Left hindlimb (tissue), 1 donor: ENCODE data around the gene PDXK.
"Not testable (repeated sequence)": the region's sequence is repeated elsewhere in the genome, so short reads cannot be mapped to it uniquely, and the experiment has no call there.

ENCODE experiments used
- DNase-seq: peaks from one replicate; pipeline ENCODE4 v3.0.0-alpha.2; 2018

PDXK gene

DNA sequence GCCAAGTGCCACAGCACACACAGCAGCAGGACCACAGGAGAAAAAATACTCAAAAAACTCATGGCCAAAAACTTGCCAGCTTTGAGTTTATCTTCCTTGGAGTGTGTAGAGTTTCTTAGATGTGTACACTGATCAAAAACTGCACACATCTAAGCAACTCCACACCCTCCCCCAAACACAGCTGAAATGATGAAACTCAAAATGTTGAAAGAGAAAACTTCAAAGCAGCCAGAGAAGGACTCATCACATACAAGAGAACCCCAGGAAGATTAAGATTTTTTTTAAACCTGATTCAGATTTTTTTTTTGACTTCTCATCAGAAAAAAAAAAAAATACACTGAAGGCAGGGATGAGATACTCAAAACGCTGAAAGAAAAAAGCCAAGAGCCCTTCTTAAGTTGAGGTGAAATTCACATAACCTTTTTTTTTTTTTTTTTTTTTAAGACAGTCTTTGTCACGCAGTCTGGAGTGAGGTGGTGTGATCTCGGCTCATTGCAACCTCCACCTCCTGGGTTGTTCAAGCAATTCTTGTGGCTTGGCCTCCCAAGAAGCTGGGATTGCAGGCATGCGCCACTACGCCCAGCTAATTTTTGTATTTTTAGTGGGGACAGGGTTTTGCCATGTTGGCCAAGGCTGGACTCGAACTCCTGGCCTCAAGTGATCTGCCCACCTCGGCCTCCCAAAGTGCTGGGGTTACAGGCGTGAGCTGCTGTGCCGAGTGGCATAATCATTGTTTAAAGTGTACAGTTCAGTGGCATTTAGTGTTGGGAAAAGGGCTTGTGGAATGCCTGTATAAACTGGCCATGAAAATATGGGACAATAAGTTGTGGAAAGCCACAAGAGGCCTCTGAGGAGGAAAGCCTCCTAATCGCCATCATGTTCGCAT lies 20.9 kb upstream of the PDXK start:
- DNase-seq = no peak

DNA sequence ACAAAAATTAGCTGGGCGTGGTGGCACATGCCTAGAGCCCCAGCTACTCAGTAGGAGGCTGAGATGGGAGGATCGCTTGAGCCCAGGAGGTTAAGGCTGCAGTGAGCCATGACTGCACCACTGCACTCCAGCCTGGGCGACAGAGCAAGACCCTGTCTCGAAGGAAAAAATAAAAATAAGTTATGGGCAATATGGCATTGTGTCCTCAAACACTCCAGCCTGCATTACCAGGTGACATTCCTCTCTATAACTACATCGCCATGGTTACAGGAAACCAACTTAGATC lies 19.5 kb upstream of the PDXK start:
- not testable (repeated sequence) for DNase-seq

DNA sequence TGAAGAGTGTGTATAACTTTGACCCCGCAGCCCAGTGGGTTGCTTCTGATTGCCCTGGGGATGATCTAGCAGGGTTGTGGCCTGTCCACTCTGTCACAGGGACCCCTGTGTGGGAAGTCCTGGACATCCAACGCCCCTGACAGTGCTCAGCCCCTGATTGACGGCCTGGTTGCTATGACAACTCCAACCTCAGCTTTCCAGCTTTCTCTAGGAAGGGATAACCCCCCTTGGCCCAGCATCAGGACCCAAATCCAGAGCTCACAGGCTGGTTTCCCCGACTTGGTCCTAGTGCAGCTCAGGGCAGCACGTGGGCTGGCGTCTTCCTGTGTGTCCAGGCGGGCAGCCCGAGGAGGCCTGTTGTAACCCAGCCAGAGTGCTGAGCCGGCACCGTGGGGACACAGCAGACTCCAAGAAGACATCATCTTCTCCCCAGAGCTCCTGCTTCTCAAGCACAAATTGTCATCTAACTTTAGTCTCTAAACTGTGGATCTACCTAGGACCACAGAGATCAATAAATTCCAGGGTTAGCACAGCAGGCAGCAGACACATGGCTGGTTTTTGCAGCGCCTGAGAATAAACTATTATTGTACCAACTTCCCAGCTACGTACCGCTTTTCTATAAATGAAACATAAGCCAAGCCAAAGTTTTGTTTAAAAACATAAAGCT lies 18.9 kb upstream of the PDXK start:
- DNase-seq = no peak

DNA sequence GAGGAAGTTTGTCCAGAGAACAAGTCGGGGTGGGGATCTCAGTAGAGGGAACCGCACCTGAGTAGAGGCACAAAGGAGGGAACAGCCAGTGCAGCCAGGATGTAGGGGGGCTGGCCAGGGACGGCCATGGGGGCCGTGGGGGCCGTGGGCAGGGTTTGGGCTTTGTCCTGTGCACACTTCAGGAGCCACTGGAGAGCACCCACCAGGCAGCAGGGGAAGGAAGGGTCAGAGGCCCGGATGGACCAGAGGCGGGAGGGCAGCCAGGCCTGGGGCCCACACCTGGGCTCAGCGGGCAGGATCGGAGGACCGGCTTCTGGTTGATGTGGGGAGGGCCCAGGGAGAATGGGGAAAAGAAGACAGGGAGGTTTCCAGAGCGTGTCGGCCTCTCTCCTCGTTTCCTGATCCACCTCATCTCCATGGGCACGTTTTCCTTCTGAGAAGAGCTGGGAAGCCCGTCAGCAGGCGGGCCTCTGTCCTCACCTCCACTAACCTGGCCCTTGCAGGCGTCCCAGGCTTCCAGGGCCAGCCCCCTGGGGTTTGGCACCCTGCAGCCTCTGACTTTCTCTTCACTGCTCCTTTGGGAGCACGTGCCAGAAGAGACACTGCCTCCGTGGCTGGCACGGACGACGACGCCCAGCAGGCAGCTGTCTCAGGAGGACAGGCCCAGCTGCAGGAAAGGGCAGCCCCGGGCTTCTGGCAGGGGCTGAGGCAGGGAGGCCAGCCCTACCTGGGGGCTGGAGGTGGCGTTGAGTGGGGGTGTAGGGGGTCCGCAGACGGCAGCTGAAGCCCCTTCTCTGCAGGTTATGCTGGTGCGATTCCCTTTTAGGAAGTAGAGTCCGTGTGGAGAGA lies 16.8 kb upstream of the PDXK start:
- DNase-seq = no peak

DNA sequence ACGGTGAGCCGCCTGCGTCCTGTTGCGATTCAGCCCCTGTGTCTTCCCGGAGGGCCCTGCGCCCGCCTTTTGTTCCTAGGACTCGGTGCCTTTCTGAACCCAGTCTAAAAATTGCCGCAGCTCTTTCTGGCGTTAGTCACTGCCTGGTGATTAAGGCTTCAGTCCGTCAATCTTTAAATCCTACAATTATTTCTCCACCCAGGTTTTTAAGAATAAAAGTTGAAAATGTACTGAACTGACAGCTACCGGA lies 16.2 kb upstream of the PDXK start:
- no peak for DNase-seq

DNA sequence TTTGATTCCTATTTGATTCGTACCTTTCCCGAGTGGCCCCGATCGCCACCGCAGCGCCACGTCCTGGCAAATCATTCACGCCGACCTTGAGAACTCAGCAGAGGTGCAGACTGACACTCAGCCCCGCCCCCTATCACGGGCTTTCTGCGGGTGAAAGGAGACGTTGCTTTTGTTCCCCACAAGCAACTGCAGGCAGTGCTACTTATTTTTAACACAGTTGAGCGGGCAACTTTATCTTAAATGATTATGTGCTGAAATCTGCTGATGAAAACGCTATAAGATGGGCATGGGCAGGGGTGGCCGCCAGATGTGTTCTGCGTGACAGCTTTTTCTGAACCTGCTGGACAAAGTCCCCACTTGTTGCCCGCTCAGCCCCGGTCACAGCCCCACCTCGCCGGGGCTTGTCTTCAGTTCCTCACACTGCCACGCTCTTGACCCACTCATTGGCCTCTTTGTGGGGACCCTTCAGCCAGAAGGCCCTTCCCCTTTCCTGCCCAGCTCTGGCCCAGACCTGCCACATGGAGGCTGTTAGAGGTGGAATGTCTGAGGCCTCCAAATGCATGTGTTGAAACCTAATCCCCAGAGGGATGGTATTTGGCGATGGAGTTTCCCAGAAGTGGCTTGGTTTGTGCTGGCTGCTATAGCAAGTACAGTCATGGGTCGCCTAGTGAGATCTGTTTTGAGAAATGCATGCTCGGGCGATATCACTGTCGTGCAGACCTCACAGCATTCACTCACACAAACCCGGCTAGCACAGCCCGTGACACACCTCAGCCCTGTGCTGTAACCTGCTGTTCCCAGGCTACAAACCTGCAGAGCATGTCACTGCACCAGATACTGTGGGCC lies 15.7 kb upstream of the PDXK start:
- no peak for DNase-seq

DNA sequence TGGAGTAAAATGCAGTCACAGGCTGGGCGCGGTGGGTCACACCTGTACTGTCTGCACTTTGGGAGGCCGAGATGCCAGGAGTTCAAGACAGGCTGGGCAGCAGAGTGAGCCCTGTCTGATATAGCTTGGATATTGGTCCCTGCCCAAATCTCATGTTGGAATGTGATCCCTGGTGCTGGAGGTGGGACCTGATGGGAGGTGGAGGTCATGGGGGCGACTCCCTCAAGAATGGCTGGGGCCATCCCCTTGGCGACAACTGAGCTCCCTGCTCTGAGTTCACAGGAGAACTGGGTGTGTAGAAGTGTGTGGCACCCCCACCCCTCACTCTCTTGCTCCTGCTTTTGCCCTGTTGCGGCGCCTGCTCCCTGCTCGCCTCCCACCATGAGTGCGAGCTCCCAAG lies 11.5 kb upstream of the PDXK start:
- no peak for DNase-seq

DNA sequence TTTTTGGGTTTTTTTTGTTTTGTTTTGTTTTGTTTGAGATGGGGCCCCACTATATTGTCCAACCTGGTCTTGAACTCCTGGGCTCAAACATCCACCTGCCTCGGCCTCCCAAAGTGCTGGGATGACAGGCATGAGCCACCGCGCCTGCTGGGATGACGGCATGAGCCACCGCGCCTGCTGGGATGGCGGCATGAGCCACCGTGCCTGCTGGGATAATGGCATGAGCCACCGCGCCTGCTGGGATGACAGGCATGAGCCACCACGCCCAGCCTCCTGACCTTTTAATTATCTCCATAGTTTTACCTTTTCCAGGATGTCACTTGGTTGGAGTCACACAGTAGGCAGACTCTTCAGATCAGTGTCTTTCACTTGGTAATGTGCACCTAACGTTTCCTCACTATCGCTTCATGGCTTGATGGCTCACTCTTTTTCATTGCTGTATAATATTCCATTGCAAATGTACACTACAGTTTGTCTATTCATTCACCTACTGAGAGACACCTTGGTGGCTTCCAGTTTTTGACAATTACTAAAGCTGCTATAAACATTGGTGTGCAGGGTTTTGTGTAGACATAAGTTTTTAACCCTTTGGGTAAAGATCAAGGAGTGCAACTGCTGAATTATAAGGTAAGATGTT lies 10.1 kb upstream of the PDXK start:
- no peak for DNase-seq

DNA sequence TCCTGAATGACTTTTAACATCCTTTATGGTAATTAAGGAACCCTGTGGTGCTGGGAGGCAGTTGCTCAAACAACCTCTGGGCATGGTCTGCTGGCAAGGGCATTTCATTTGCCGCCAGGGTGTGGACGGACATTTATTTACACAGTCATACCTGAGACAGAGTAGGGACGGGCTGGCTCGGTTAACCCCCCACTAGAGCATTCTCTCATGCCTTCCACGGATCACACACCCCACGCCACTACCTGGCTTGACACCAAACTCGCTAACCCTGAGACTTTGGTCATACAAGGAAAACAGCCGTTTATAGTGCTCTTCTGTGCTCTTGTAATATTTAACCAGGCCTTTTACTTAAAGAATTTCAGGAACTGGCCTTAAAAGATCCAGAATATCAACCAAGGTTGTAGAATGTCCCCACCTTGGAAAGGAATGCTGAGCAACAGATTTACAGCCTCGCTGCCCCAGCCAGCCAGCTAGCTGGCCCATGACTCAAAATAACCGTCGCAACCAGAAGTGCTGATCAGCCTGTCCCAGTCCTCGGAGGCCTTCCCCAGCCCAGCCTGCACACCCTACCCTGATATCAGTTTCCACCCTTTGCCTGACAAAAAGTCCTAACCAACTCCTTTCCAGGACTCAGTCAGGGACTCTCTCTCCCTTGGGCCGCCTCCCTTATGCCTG lies 6.5 kb upstream of the PDXK start:
- DNase-seq = no peak

DNA sequence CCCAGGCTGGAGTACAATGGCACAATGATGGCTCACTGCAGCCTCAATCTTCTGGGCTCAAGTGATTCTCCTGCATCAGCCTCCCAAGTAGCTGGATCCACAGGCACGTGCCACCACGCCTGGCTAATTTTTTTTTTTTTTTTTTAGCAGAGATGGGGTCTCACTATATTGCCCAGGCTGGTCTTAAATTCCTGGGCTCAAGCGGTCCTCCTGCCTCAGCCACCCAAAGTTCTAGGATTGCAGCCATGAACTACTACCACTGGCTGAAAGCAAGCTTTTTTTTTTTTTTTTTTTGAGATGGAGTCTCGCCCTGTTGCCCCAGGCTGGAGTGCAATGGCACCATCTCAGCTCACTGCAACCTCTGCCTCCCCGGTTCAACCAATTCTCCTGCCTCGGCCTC lies 5.8 kb upstream of the PDXK start:
- not testable (repeated sequence) for DNase-seq

DNA sequence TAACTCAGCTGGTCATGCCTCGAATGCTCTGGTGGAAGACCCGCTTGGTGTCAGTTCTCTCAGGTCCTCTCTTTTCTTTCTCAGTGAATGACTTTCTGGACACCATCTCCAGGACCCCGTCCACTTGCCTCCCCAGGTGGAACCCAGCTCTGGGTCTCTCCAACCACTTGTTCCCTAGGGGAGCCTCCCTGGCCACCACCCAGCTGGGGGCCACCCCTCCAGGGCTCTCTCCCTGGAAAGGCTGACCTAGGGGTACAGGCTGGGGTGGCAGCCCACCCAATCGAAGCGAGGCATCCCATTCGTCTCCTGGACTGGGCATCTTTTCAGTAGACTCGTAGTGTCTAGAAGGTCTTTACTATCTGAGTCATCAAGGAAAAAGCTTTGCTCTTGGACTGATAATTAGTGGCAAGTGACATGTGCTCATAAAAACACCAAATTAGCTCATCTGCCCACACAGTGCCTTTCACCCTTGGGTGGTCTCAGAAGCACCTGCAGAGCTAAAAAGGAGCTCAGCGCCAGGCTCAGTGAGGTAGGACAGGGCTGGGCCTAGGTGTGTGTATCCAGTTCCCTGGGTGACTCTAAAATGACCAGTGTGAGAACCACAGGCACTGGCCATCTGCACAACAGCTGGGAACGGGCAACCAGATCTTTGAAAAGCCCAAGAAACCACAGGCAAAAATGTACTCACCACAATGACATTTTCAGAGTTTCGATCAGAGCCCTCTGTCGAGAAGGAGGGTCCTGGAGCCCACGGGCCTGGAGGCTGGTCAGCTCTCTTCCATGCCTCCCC lies 2.4 kb upstream of the PDXK start:
- no peak for DNase-seq

DNA sequence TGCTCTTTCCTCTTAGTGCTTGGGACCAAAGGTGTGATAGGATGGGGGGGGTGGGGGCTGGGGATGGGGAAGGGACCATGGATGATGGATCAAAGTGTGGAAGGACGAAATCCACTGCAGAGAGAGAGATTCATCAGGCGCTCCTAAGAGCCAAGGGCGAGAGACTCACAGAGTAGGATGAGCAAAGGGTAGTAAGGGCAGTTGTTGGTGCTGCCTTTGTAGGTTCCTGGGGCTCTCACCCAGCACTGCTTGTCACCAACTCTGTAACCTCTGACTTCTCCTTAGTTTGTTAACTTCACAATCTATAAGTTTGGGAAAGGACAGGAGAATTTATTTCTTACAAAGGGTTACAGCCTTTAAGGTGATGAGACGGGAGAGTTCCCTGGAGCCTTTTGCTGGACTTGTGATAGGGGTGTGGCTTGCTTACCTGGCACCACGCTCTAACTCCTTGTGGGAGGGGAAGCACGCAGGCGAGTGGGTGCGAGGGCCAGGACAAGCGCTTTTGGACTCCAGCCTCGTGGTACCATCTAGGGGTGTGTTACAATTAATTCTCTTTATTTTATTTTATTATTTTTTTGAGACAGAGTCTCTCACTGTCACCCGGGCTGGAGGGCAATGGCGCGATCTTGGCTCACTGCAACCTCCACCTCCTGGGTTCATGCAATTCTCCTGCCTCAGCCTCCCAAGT lies 1.6 kb upstream of the PDXK start:
- DNase-seq = no peak

DNA sequence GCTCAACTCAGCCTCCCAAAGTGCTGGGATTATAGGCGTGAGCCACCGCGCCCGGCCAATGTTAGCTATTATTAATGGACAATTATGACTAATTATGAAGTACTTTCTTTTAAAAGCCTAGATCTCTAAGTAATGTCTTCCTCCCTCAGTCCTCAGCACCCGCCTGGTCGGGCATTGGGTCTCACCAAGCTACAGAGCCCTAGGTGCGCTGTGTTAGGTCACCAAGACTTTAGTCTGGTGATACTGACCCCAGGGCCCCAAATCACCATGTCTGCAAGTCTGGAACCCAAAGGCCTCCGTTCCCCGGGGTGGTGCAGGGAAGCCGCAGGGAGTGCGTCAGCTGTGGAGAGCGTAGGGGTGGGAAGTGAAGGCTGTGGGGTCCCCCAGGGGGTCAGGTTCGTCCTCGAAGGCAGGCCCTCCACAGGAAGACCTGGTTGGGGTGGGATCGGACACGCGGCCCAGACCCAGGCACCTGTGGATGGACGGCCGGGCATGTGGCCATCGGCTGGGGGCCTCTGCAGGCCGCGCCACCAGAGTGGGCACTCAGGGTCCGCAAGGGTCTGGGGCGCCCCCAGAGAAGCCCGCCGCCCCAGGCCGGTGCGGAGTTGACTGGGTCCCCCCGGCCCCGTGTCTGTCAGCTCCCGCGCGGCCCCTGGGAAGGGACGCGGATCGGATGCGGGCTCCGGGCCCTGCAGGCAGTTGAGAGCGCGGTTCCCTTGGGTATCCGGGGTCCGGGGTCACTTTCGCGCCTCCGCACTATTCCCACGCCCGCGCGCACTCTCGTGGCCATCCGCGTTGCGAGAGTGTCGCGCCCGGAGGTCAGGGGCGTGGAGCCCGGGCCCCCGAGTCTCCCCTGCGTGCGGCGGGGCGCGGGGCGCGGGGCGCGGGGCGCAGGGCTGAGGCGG lies 710 bp upstream of the PDXK start:
- DNase-seq = no peak

DNA sequence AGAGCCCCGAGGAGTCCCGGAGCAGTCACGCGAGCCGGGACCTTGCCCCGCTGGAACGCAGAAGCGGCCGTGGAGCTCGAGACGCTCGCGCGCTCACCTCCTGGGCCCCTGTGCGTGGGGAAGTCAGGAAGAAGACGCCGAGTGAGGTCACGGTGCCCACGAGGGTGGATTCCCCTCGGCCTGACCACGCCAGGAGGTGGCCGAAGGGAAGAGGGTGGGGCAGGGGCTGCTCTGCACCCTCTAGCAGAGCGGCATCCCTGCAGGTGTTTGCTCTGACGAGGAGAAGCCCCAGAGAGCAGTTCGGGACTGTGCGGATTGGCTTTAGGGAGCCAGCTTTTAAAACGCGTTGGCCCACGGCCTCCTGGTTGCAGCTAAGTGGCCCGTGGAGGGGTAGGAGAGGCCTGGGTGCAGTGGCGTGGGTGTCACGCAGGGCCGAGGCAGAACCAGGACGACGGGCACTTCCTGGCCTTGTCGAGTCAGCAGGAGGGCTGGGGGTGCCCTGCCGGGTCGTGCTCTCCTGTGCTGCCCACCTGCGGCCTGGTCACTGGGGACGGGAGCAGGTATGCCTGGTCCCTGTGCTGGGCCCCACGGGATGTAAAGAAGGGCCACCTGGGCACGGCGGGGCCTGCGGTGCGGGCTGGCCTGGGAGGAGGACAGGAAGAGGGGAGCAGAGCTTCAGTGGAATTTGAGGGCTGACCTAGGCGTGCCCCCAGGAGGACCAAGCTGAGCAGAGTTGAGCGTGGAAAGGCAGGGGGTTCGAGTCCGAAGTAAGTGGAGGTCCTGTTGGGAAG lies 1.0 kb downstream of the PDXK start:
- DNase-seq = no peak

DNA sequence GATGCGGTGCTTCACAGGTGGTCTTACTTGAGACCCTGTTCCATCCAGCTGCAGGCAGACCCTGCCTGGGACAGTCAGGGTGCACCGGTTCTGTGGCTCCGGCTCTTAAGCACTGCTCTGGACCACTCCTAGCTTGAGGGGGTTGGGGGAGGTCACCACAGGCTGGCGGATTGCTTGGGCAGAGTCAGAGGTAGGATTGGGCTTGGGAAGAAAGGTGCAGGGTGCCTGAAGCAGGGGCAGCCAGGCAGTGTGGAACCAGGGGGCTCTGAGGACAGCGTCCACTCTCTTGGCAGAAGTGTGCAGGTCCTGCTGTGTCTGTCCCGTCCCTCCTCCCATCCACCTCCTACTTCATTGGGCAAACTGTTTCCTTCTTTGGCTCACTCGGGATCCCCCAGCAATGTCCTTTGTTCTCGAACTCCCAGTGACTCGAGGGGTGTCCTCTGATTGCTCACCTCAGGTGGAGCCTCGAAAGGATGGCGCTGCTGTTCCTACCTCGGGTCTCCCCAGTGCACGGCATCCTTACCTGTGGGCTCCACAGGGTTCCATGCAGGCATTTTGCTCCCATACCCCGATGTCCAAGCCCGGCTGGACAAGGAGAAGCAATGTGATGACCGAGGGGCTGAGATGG lies 1.7 kb downstream of the PDXK start:
- DNase-seq = no peak

DNA sequence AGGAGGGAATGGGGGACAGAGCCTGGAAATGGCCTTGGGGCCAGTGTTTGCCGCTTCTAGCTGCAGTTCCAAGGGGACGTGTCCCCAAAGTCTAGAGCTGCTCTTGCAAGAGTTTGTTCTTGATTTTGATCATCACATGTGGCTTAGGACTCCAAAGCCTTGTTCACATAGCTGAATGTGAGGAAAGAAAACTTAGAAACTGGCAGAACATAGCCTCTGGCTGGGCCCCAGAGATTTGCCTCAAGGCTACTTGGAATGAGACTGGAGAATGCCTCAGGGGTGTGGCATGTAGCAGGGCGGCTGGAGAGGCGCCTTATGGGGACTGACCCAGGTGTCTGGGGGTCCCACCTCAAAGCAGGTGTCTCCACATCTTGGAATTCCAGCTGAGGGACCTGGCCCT lies 2.3 kb downstream of the PDXK start:
- no peak for DNase-seq

DNA sequence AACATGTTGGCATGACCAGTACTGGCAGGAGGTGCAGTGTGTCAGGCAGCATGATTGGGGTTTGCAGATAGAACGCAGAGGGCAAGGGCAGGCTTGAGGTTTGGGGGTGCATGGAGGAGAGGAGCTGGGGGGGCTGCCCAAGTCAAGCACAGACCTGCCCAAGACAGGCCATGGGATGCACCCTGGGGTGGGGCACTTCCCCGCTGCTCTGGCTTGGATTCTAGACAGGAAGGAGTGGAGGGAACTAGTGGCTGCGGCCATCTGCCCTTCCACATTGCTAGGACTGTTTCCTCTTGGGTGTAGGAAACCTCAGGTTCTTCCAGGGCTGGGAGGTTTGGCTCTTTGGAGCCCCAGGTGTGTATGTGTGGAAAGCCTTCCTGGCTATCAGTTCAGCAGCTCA lies 3.0 kb downstream of the PDXK start:
- DNase-seq = no peak

DNA sequence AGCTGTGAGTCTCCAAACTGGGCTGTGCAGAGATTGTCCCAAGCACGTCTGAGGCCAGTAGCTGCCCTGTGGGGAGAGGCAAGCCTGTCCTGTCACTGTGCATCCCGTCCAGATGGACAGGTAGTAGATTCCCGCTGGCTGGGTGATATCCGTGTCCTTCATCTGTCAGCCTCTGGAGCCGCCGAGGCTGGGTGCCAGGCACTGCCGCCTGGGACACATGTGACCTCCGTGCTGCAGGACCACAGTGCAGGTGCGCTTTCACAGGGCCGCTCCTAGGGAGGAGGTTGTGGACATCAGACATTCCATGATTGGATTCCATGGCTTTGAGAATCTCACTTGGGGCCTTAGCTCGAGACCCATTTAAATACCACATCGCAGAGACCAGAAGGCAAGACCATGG lies 4.7 kb downstream of the PDXK start:
- no peak for DNase-seq
